ENCODE results near the gene CDC42BPB.

Gene CDC42BPB

DNA sequence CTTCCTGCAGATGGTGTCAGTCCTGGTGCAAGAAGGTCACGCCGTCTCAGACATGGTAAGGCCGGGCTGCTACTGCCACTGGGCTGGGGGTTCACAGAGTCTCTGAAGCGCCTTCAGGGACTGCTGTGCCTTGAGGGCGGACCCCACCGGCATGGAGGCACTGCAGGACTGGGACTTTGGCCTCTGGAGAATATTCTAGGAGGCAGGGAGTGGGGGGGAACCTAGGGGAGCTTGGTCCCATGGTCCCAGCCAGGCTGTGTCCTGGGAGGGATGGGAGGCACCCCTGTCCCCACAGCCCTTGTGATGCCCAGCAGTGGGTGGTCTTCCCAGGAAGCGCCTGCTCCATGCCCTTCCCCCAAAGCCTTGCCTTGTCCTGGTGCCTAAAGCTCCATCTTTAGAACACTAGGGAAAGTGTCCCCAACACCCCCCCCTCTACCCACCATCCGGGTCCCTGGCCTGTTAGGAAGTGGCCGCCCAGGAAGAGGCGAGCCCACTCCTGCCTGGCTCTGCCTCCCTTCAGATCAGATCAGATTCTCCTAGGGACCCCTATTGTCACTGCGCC lies 133.3 kb downstream of the CDC42BPB start:
- no peak for DNase-seq

DNA sequence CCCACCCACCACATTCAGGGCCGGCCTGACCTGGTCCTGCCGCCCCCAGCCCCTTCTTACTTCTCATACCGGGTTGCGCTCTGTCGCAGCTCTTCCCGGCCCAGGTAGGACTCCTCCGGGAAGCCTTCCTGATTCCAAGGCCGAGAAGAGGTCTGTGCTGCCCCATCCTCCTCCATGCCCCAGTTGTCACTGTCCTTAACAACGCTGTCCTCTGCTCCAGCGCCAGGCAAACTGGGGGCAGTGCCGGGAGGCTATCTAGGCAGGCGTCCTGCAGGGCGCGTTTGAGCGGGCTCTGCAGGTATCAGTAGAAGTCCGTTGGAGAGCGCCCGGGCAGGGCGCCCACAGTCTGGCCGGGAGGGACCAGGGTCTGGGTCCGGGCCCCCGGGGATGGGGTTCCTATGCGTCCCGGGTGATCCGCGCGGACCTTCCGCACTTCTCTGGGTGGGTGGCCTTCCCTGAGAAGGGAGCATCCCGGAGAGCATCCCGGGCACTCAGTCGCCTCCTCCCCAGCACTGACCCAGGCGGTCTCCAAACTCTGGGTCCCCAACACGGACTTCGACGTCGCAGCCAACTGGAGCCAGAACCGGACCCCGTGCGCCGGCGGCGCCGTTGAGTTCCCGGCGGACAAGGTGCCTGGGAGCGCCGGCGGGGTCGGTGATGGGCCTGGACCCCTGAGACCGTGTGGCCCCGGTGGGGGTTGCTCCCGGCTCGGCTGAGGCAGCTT lies 134.0 kb downstream of the CDC42BPB start:
- no peak for DNase-seq

DNA sequence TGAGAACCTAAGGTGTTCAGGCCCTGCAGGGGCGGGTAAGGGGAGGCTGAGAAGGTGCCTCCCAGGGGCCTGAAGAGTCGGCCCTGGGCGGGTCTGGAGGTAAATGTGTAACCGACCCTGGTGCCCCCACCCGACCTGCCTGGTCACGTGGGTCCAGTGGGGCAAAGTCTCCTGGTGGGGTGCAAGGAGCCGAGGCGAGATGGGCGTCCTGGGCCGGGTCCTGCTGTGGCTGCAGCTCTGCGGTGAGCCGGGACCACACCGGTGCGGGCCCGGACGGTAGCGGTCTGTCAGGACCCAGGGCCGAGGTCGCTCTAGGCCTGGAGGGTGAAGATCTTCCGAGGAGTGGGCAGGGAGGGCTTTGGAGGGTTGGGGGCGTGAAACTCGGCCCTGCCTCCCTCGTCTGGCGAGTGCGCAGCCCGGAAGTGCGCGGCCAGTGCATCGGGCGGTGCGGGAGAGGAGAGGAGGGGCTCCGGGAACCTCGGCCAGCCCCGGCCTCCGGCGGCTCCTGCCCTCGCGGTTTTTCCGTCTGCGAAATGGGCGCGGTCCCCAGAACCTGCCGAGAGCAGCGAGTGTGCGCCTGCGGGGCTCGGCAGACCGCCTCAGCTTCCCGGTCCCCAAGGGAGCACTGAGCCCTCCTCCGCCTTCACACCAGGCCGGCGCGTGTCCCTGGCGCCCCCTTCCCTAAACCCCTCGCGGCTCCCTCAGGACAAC lies 134.7 kb downstream of the CDC42BPB start, which contains the start of gene AMN:
TSS of gene AMN (plus strand) at position 174 of the 711 bp plus-strand sequence. CDS start at position 200, 26 bp downstream.
- DNase-seq: no peak

DNA sequence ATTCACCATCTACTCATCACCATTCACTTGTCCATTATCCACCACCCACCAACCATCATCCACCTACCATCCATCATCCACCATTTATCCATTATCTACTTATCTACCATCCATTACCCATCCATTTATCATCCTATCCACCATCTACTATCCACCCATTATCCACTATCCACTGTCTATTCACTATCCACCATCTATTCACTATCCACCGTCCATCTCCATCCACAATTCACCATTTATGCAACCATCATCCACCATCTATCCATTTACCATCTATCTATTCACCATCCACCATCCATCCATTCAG lies 136.4 kb downstream of the CDC42BPB start:
- DNase-seq: no peak

DNA sequence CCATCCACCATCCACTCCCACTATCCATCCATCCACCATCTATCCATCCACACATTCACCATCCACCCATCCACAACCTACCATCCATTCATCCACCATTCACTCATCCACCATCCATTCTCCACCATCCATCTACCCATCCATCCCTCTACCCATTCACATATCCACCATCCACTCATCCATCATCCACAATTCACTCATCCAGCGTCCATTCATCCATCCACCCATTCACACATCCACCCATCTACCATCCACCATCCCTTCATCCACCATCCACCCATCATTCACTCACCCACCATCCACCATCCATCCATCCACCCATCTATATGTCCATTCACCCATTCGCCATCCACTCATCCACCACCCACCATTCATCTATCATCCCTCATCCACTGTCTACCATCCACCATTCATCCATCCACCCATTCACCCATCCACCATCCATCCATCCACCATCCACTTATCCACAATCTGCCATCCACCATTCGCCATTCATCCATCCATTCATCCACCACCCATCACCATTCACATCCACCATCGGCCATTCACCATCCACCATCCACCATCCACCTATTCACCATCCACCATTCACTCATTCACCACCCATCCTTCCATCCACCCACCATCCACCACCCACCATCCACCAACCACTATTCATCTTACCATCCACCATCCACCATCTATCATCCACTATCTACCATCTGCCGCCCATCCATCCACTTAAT lies 136.9 kb downstream of the CDC42BPB start:
- no peak for DNase-seq

DNA sequence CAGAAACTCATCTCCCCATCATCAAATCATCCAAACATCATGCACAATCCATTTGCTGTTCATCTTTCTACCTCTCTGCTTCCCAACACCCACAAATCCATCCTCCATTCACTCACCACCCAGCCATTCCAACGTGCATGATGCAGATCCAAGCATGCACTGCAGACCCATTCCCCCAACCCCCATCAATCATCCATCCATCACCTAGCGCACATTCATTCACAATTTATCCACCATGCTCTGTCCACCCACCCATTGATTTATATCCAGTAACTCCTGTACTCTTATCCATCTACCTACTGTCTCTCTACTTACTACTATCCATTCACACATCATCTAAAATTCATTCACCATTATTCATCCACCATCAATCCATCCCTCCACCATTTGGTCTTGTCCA lies 138.9 kb downstream of the CDC42BPB start:
- no peak for DNase-seq

DNA sequence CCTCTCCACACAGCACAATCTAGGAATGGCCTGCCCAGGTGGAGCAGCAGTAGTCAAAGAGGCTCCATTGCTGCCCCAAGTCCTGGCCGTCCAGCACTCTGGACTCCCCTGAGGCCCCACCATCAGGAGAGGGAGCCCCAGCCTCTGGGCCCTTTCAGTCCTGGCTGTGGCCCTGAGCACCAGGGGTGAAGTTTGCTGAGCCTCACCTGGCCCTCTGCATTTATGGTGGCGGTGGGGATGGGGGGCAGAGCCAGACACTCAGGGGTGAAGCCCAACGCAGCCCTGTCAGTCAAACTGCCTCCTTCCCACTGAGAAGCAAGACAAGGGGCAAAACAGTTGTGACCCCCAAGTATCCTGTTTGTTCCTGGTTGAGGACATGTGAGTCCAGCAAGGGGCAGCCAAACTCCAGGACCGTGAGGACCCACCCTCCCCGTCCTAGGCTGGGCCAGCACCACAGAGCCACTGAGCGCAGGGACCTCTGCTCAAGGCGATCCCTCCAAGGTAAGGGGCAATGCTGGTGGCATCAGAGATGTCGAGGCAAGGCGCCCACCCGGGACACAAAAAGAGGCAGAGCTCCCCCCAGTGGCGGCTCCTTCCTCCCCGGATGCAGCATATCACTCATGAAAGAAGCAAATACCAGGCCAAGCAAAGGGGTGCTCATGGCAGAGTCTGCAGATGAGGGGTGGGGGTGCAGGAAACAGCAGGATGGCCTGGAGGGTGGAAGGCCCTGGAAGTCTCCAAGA lies 139.7 kb downstream of the CDC42BPB start:
- peak; percentile 40 for DNase-seq

DNA sequence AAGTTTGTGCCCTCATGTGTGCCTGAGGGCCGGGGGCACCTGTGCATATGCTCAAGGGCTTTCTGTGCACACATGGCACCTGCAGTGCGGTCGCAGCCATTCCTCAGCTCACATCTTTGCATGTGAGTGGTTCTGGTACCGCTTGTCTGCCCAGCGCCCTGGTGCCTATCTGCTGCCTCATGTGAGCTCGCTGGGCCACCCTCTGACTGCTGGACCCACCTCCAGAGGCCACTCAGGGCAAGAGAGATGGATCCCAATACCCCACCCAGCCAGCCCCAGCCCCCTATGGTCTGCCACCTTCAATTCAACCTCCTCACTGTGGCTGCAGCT lies 140.3 kb downstream of the CDC42BPB start:
- no peak for DNase-seq

DNA sequence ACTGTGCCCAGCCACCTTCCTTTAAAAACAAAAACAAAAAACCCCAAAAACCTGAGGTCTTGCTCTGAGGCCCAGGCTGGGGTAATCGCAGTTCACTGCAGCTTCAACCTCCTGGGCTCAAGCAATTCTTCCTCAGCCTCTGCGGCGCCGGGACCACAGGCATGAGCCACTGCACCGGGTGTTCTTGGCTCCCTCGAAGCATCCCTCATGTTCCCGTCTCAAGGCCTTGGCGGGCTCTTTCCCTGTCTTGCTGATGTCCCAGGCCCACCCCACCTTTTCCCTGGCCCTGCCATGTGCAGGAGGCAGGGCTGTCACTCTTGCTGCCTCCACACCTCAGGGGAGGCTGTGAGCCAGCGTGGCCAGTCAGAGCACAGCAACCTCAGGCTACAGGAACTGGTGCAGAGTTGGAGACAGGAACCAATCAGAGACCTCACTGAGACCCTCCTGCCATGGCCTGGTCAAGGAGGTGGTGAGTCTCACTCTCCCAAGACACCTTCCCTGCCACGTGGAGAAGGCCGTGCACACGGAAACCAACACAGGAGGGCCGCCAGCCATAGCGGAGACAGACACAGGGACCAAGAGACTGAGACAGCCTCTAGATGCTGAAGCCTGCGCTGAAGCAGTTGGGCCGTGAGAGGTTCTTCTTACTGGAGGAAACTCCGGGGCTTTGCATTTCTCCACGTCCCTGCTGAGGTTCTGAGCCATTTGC lies 140.8 kb downstream of the CDC42BPB start:
- no peak for DNase-seq

DNA sequence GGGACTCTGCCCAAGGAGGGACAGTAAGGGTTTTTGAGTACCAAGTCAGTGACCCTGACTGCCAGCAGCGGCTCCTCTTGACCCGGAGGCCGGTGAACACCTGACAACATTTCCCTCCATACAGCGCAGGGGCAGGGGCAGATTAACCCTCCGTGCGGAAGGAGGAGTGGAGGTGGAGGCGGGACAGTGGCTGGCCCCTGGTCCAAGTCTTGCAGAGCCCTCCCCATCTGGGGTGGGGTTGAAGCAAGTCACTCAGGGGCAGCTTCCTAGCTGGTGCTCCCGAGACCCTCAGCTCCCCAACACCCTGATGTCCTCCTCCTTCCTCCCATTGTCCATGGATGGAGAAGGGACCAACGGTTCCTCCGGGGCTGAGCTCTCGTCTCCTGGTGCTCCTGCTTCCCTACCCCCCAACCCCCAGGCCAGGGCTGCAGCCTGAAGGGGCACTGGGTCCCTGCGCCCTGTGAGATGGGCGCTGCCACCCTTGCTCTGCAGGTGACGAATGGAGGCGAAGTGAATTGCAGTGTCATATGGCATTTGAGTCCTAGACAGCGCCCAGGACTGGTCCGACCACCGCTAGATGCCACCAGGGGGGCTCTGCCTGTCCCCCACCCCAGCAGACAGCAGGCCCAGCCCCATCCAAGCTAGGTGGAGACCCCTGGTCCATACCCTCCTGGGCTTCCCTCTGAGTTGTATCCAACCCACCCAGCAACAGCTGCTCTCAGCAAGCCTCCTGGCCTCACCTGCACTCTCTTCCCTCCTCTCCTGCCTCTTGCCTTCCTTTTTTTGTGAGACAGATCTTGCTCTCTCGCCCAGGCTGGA lies 141.8 kb downstream of the CDC42BPB start:
- DNase-seq: no peak

DNA sequence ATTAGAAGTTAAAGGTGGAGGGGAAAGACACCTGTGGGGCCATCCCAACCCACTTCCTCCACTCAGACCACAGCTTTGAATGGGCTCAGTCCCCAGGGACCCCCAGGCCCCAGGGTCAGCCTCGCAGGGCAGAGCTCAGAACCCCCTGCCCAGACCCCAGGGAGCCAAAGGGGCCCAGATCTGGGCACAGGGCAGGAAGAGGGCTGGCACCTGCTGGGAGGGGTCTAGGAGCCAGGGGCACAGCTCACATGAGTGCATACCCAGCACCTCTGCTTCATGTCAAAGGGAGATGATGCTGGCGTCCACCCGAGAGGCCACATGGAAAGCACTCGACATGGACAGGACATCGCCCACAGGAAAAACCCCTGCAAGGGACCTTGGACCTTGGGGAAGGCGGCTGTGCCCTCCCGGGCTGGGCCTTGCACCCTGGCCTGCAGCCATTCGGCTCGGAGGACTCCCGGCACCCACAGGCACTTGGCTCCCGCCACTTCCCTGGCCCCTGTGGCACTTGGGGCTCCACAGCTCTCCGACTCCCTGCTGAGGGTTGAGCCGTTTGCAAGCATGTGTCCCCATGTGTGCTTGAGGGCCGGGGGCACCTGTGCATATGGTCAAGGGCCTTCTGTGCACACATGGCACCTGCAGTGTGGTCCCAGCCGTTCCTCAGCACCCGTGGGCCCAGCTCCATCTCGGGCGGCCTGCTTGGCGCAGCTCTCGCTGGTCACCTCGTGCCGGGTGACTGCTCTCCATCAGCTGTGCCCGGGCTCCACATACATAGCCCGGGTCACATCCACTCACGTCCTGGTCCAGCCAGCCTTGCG lies 142.7 kb downstream of the CDC42BPB start:
- DNase-seq: no peak

DNA sequence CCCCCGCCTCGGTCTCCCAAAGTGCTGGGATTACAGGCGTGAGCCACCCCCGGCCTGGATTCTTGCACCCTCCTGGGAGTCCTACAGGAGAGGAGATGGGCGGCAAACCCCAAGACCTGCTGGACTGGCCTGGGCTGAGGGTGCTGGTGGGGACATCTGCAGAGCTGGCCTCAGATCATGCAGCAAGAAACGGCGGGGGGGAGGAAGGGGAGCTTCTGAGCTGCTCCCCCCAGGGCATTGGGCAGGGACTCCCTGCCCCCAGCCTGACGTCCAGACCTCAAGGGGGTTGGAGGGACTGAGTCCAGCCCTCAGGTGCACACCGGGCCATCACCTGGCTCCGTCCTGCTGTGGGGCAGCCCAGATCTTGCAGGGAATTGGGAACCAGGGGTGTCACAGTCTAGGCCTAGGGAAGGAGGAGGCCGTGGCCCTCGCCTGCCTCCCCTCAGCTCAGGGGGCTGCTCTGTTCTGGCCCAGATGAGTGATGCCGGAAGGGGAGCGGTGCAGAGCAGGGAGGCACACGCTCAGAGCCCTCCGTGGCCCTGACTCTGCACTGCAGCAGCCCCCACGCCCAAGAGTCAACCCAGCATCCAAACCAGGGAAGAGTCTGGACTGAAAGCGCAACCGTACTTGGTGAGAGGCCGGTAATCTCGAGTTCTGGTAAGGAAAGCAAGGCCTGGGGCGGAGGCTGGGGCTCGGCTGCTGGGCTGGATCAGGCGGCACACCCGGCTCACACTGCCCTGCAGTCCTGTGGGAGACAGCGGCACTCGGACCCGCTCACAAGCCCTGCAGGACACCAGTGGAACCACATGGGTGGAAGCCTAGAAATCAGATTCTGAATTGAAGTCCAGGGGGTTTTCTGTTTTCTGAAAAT lies 143.8 kb downstream of the CDC42BPB start:
- DNase-seq: no peak

DNA sequence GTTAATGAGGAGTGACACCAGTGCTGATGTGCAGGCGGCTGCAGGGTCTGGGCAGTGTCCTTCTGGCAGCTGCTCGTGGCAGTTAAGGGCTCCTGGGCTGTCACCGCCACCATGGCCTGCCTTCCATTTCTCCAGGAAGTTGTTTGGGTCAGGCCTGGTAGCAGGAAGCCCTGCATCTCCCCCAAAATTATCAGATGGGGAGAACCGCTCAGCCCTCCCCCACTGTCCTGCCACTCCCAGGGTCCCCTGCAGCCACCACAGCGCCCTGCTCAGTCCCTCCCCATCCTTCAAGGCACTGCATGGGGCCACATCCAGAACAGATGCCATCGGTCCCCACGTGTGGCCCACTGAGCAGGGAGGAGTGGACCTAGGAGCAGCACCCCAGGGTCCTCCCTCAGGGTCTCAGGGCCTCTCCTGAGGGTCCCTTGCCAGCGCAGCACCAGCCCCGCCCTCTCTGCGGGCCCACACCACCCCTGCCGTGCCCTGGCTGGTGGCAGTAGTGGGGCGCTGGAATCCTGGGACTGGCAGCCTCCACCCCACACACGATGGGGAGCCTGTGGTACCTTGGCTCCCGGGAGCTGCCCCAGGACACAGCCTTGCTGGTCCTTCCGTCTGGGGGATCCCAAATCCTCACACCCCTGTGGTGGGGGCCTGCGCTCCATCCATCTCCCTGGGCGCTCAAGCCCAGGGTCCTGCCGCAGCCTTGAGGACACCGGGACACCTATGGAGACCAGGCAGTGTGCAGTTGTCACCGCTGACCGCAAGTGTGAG lies 145.2 kb downstream of the CDC42BPB start:
- no peak for DNase-seq

DNA sequence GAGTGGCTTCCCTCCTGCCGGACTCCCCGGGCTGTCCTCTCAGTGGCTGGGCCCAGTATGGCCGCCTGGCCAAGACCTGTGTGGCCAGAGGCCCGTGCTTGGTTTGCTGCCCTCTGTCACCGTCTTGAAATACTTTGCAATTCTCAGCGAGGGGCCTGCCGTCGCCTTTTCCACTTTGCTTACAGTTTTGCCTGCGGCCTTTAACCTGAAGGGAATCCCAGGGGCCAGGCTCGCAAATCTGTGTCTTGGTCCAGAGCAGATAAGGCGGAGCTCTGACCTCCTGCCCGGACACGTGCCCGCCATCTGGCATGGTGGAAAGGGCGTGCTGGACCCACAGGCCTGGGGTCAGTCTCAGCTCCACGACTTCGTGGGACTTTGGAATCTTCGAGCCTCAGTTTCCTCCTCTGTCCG lies 145.8 kb downstream of the CDC42BPB start:
- no peak for DNase-seq

DNA sequence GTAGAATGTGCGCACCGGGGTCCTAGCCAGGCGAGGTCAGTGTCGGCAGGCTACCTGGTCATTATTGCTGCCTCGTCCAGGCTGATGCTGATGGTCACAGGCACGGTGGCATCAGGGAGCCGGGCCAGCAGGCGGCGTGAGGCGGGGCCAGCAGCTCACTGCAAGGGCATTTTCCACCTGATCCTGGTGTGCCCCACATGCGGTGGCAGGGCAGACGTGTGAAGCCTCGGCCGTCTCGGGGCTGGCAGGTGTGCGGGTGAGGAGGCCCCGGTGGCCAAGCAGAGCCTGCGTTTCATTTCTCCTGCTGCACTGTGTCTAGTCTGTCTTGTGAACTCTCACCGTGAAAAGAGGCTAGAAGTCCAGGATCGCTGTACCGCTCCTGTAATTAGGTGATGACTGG lies 146.9 kb downstream of the CDC42BPB start:
- no peak for DNase-seq

DNA sequence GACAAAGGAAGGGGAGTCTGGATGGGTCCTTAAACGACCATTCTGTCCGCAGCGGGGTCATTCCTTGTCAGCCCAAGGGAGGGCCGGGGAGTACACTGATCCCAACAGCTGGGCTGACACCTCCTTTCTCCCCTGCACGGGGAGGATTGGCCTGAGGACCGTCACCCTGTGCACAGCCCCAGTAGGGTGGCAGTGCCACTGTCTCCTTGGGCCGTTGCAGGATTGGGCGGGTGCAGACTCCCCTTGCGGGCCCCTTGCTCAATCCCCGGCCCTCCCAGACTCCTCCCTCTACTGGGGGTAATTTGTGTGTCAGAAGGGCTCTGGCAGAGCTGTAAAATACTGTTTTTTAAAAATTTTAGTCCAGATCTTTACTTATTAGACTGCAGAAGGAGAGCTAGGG lies 147.4 kb downstream of the CDC42BPB start:
- DNase-seq: no peak

DNA sequence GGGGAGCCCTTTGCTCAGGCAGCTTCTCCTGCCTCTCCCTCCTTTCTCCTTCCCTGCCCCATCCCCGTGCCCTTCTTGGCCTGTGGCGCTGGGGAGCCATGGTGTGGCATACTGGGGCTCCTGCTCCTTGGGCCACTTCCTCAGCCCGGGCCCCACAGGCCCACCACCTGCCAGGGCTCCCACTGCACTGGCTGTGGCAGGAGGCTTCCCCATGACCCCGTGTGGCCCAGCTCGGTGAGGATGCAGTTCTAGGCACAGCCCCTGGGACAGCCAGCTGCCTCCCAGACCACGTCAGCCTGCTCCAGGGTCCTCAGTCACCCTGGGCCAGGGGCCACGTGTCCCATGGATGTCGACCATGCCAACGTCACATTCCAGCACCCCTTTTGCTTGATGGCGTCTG lies 147.9 kb downstream of the CDC42BPB start:
- no peak for DNase-seq

DNA sequence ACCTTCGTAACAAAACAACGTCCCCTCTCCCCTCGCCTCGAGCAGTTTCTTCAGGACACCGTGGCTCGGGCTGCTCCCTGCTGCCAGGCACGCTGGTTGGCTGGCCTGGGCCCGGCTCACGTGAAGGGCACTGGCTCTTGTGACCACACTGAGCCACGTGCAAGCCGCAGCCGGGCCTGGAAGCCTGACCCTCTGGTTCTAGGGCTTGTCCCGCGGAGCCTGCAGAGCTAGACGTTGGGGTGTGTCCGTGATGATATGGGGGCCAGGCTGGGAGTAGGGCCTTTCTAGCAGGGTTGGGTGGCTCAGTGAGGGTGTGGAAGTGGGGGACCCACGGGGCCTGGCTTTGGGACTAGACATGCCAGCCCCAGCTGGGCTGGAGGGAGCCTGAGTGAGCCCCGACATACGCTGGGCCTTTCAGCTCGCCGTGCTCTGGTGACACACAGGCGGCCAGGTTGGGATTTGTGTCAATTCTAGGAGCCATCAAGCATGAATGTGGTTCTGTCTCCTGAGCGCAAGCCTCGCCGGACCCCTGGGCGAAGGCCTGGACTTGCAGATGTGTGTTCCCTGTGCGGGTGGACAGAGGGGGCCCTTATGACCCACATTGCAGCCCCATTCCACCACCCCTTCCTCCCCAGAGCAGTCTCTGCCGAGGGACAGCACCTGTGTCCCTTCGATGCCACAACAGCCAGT lies 148.4 kb downstream of the CDC42BPB start:
- no peak for DNase-seq
